IPS-NIHi7 (cell line): Measurements from ENCODE around the gene EIF2B5.
"Not testable (repeated sequence)": the region's sequence is repeated elsewhere in the genome, so short reads cannot be mapped to it uniquely, and the experiment has no call there.

Experiments used
- DNase-seq: peaks from one replicate; pipeline ENCODE4 v3.0.0; 2012; ENCODE audit warnings: mixed read lengths; ENCODE audit errors: extremely low spot score

Gene EIF2B5

DNA sequence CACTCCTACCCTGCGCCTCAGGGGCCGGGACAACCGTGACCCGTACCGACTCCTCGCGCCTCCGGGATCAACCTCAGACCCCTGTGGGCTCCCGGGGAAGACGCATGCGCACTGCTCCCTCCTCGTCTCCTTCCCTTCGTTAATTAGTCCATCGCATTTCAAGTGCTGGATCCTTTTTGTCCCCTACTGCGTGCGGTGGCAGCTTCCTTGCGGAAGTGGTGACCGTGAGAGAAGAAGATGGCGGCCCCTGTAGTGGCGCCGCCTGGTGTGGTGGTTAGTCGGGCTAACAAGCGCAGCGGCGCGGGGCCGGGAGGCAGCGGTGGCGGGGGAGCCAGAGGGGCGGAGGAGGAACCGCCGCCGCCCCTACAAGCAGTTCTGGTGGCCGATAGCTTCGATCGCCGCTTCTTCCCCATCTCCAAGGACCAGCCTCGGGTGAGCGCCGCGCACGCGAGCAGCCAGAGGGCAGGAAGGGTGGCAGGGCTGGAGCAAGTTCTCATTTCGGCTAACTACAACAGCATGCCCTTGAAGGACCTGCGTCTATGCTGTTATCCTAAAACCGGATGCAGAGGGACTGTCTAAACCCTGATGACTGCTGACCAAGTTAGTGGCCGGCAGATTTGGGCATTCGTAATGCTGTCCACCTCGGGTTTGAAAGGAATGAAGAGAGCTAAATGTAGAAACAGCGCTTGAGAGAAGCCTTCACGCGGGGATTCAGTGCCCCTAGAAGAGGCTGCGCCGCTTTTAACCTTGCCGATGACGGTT lies at the start of gene EIF2B5:
TSS of gene EIF2B5 (plus strand) at position 210 of the 762 bp plus-strand sequence. CDS start at position 238, 28 bp downstream.
- peak; percentile 90 for DNase-seq

DNA sequence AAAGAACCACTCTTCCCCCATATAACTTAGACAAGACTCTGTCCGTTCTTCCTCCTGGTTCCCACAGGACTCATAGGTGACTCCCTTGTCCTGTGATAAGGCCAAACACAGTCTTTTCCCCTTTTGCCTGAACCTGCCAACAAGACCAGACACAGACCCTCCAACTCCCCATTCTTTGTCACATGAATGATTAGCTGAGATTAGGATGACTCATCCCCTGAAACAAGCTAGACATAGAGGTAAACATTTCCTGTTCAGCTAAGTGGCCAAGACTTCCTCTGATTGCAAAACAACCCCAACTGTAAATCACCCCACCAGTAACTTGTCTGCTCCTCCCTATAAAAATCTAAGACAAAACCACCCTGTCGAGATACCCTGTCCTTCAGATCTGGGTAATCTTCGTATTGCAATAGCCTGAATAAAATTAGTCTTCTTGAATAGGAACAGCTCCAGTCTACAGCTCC lies 49.7 kb upstream of the EIF2B5 start:
- no peak for DNase-seq

DNA sequence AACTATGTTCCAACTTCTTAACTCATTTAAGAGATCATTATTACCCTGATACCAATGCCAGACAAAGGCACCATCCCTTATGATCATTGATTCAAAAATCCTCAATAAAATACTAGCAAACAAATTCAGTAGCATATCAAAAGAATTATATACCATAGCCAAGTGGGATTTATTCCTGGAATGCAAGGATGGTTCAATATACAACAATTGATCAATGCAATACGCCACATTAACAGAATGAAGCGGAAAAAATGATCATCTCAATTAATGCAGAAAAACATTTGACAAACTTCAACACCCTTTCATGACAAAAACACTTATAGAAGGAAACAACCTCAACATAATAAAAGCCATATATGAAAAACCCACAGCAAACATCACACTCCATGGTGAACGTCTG lies 43.0 kb upstream of the EIF2B5 start:
- DNase-seq = no peak

DNA sequence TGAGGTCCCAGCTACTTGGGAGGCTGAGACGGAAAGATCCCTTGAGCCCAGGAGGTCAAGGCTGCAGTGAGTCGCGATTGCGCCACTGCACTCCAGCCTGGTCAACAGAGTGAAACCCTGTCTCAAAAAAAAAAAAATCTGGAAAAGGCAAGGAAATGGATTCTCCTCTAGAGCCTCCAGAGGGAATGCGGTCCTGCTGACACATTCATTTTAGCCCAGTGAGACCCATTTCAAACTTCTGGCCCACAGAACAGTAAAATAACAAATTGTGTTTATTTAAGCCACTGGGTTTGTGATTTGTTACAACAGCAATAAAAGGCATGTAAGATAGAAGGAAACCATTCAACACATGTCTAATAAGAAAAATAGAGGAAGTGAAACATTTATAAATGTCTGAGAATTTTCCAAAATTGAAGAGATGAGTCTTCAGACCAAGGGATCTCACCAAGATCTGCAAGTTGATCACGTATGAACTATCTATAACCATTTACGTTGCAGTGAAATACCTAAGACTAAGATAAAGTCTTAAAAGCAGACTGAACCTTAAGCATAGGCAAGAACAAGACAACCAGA lies 38.3 kb upstream of the EIF2B5 start, which contains the start of gene HTR3E:
TSS of gene HTR3E (plus strand) at position 254 of the 573 bp plus-strand sequence. CDS start 466 bp downstream, outside the sequence.
- DNase-seq = no peak

DNA sequence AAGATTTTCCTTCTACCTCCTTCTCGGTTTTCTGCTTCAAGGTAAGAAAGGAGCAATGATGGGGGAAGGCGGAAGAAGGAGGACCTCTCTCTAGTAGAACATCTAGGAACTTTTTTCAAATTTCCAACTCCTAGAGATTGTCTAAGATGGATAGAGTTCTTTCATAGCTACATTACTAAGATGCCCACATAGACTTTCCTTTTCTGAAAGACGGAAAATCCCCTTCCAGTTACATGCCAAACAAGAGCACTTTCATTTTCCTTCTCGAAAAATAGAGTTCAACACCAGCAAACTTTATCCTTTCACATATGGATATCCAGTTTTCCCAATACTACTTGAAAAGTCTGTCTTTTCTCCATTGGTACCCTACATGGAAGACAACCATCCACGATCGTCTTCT lies 37.6 kb upstream of the EIF2B5 start:
- no peak for DNase-seq

DNA sequence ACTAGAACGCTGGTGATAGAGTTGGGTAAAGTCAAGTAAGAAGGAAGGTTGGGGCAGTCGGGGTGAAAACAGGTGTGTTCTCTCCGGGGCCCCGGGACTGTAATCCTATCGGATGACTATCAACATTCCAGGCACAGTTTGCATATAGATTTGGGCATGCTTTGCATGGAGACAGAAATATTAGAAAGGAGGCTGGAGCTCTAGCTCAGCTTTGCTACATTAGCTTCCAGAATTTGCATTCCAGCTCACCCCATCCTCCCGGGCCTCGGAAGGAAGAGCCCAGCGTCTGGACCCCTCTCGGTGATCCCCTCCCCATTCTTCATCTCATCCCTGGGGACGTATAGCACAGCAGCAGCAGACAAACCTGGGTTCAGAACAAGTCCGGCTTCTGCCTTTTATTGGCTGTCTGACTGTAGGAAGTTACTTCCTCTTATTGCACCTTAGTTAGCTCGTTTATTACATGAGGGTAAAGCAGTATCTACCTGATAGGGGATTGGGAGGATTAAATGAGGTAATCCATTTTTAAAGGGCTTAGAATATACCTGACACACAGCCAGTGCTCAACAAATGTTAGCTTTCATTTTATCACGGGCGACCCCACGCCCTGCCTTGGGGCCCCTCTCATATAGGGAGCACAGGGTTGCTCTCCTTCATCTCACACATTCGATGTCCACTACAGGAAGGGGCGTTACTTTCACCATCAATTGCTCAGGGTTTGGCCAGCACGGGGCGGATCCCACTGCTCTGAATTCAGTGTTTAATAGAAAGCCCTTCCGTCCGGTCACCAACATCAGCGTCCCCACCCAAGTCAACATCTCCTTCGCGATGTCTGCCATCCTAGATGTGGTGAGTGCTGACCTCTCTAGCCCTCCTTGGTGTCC lies 35.1 kb upstream of the EIF2B5 start:
- DNase-seq = no peak

DNA sequence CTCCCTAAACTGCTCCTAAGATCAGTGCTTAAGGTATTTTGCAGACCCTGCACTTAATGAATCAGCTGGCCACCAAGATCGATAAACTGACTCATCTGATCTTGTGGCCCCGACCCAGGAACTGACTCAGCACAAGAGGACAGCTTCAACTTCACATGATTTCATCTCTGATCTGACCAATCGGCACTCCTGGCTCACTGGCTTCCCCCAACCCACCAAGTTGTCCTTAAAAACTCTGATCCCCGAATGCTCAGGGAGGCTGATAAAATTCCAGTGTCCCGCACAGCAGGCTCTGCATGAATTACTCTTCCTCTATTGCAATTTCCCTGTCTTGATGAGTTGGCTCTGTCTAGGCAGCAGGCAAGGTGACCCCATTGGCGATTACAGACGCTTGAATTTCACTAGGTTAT lies 24.8 kb upstream of the EIF2B5 start:
- no peak for DNase-seq

DNA sequence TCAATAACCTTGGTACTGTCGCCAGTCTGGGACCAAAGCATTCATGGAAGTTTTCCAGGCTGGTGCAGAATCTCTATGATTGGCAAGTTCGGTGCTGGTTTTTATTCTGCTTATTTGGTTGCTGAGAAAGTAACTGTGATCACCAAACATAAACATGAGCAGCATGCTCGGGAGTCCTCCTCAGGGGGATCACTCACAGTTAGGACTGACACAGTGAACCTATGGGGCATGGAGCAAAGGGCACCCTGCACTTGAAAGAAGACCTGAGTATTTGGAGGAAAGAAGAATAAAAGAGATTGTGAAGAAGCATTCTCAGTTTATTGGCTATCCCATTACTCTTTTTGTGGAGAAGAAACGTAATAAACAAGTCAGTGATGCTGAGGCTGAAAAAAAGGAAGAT lies 19.1 kb upstream of the EIF2B5 start:
- DNase-seq = no peak

DNA sequence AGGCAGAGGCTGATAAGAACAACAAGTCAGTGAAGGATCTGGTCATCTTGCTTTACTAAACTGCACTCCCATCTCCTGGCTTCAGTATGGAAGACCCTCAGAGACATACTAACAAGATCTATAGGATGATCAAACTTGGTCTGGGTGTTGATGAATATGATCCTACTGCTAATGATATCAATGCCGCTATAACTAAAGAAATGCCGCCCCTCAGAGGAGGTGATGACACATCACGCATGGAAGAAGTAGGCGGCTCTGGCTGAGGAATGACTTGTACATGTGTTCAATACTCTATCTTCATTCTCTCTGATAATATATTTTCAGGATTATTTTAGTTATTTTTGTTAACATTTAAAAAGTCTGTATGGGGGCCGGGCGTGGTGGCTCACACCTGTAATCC lies 17.5 kb upstream of the EIF2B5 start:
- no peak for DNase-seq

DNA sequence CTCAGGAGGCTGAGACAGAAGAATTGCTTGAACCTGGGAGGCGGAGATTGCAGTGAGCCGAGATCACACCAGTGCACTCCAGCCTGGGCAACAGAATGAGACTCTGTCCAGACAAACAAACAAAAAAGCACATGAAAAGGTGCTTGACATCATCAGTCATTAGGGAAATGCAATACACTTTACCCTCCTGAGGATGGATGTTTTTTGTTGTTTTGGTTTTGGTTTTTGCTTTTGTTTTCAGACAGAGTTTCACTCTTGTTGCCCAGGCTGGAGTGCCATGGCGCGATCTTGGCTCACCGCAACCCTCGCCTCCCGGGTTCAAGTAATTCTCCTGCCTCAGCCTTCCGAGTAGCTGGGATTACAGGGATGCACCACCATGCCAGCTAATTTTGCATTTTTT lies 14.1 kb upstream of the EIF2B5 start:
- DNase-seq = not testable (repeated sequence)

DNA sequence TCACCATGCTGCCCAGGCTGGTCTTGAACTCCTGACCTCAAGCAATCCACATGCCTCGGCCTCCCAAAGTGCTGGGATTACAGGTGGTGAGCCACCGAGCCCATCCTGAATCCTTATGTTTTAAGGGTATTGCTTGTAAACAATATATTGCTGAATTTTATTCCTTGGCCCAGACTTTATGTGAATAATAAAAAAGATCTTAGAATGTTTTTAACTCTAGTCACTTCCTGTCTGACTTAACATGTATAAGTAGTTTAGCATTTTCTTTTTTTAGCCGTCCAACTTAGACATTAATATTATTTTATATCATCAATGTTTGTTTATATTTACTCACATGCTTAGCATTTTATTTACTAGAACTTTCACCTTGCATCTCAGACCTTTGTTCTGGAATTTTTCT lies 9.2 kb upstream of the EIF2B5 start:
- DNase-seq = no peak

DNA sequence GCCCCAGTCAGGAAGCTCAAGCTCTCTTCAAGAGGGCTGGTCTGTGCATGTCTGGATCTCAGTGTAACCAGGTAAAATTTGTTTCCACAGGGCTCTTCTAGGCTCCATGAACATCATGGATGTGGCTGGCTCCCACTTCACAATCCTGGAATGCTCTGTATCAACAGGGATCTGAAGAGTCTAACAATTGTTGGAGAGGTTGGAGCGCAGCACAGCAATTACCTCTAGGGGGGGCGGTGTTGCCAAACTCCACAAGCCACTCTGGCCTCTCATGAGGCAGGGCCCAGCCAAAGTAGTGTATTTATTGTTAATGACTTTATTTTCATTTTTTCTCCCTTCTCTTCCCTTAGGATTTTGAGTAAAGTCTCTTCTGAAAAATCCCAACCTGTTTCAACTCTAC lies 6.1 kb upstream of the EIF2B5 start:
- peak; percentile 71 for DNase-seq

DNA sequence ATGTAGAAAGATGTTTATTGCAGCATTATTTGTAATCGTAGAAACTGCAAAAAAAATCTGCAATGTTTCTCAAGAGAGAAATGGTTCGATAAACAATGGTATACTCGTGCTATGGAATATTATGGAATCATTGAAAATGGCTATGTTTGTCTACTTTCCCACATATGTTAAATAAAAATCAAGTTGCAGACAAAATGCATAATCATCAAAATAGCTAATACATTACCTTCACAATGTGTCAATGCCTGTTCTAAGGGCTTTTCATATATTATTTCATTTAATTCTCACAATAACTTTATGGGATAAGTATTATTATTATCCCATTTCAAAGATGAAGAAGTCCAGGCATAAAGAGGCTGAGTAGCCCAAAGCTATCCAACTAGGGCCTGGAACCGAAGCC lies 2.2 kb upstream of the EIF2B5 start:
- DNase-seq = no peak

DNA sequence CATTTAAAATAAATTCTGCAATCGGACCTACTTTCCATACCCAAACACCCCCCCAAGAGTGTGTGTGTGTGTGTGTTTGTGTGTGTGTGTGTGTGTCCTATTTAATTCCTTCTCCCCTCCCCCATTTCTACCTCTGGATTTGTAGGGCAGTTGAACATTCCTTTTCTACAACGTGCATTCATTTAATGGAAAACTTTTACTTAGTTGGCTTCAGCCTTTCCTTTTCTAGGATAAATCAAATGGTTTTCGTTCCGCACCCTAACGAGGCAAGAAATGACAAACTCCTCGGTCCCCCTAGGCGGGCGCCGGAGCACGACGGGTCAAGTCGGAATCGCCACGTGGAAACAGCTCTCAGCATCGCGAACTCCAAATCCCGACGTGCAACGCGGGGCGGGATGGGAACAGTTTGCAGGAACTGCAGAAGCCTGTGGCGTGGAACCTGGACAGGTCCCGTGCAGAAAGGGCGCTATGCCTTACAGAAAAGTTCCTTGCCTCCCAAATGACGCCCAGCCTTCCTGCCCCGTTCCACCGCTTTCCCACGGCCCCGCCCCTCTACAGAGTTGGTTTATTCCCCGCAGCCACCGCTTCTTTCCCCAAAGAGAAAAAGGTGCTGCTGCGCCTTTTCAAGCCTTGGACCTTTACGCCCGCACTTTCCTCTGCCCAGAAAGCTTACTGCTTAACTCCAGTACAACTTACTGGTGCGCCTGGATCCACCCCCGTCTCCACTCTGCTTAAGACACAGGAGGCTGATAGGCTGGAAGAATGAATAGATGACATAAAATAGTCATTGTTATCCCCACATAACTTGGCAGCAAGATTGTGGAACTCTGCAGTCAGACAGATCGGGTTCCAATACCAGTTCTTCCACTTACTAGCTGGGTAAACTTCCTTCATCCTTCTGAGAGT lies 1.1 kb upstream of the EIF2B5 start:
- DNase-seq = peak; percentile 71

DNA sequence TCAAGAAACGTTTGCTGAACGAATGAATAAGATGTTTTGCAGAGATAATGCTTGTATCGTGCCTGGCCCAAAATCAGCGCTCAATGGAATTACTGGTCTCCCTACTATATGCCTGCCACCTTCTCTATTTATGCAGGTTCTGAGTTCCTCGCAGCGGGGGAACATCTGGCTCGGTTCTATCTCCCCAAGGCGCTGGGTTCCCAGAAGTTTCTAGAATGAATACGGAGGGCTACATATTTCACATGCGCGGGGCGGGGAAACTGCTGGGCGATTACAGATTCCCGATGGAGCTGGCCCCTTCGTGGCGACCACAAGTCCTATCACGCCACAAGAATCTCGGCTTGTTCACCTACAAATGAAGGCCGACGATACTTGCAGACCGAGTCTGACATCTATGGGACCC lies 411 bp upstream of the EIF2B5 start:
- DNase-seq = no peak

DNA sequence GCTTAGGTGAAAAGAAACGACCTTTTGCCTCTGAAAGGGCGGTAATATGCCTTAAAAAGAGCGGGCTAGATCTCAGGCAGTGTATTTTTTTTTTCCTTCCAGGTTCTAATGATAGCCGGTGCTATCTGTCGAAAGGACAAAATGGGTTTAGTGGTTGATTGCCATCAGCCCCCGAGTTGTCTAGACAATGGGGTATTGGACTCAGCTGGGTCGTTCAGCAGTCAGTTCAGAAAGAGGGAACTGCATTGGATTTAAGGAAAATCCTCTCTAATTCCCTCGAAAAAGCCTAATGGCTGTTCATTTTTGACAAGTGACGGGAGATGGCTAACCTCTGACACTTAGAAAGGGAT lies 728 bp downstream of the EIF2B5 start:
- DNase-seq = no peak

DNA sequence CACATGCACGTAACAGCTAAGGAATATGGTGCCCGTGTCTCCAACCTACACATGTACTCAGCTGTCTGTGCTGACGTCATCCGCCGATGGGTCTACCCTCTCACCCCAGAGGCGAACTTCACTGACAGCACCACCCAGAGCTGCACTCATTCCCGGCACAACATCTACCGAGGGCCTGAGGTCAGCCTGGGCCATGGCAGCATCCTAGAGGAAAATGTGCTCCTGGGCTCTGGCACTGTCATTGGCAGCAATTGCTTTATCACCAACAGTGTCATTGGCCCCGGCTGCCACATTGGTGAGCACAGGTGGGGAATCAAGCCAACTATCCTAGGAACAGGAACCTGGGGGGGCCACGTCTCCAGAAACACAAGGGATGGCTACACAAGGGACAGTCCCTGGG lies 5.3 kb downstream of the EIF2B5 start:
- no peak for DNase-seq

DNA sequence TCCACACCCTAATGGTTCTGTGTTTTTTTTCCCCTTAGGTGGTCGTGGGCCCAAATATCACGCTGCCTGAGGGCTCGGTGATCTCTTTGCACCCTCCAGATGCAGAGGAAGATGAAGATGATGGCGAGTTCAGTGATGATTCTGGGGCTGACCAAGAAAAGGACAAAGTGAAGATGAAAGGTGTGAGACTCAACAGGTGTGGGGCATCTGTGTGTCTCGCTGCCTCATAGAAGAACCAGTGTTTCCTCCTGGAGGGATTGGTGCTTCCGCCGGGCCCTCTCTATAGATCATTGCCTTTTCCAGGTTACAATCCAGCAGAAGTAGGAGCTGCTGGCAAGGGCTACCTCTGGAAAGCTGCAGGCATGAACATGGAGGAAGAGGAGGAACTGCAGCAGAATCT lies 7.0 kb downstream of the EIF2B5 start:
- DNase-seq = no peak

DNA sequence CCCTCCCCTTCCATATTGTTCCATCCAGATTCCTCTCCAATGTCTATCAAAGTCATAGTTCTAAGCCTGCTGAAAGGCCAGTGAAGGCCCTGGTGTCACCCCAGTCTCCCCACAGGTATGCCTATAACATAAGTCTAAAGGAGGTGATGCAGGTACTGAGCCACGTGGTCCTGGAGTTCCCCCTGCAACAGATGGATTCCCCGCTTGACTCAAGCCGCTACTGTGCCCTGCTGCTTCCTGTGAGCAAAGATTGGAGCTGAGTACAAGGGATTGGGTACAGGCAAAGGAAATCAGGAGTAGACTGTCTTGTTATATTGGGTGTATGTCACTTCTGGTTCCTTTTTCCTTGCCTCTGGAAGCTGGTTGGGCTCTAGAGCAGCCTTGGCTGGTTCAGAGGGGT lies 8.2 kb downstream of the EIF2B5 start:
- no peak for DNase-seq

DNA sequence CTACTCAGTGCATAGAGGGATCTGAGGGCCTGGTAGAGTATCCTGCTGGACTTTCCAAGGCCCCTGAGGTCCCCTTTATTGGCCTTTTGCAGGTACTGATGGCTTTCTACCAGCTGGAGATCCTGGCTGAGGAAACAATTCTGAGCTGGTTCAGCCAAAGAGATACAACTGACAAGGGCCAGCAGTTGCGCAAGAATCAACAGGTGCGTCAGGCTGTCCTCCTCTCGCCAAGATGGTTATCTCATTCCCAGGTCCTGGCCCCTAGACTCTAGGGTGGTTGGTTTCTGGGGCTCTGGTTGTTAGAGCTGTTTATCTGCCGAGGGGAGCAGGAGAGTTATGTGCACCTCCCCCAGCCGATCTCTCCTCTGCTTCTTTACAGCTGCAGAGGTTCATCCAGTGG lies 9.3 kb downstream of the EIF2B5 start:
- DNase-seq = no peak

DNA sequence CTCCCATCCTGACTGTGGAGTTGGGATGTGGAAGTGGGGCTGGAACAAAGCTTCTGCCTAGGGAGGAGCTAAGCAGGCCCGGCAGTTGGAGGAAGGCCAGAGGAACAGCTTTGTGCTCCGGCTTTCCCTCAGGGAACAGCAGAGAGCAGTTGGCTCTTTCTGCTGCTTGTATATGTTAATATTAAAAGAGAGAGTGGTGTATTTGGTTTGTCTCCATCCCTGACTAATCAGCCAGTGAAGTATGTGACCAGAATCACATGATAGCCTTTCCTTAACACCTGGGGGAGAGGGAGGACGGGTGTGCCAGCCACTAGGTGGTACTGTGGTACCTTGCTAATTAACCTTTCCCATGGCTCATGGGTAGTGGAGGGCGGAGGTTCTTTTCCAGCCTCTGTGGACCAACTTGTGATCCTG lies 10.0 kb downstream of the EIF2B5 start:
- peak; percentile 75 for DNase-seq
